ENCODE results near the gene BNC2.

GRCh38 chr9:16499892-16500291, 370.6 kb downstream of the BNC2 start:
- TF ChIP-seq CTCF (IDR thresholded peaks at IDR 0.05) = no peak
- TF ChIP-seq REST (IDR thresholded peaks at IDR 0.05; ENCODE audit: insufficient read depth in 1 of 2, low read depth in 2 of 2, low read length in 1 of 2) = no peak

Data from Panc1 (cell line).